Heart left ventricle (tissue), 13 donors: Measurements from ENCODE around the gene FREM1.

ENCODE experiments used
- CTCF ChIP-seq, 12 donors: fragments of 200-600 bp; sonication (generic) in 4 of 12; IDR thresholded peaks; one replicate each; pipeline versions ENCODE4 v1.5.0 to v1.8.0; 2018 to 2022; ENCODE audit warnings: antibody characterized with exemption in 12 of 12, mild to moderate bottlenecking in 5 of 12
- POLR2A ChIP-seq, 2 donors: fragments of 450-650 bp; IDR thresholded peaks; one replicate each; pipeline ENCODE4 v1.6.1; 2017; ENCODE audit warnings: antibody characterized with exemption in 2 of 2, mild to moderate bottlenecking in 2 of 2, moderate library complexity in 2 of 2
- donor health status: ischemic (EF 13 %, LVEDD 7.1; RV severe dilation, severe dysfunction).
- donor health status: DM: no; HTN: yes; CAD: no.
- donor health status: DM: no; HTN: no; CAD: no.
- donor health status: ischemic (EF 25% LVEDD 6.9; RV normal size, moderate dysfunction).
- donor health status: ischemic (EF 25% LVEDD 5.7; RV mildly dilated, moderate dysfunction).
- donor health status: ischemic (EF 35%, LVEDD 5.7; RV mildly dilated, moderate dysfunction).
- donor health status: nonischemic (EF 11% LVEDD 7.7; RV severe dilation, severe dysfunction).
- donor health status: DM: yes; HTN: yes; CAD: no.
- donor health status: PGD.
- donor health status: ischemic (EF 29% LVEDD 5.4; RV normal size, mild dysfunction).
- donor health status: nonischemic (EF 23%, LVEDD 6.1; RV moderate dilation, normal function).

- TF ChIP-seq CTCF (IDR thresholded peaks at IDR 0.05) (no peak), POLR2A (IDR thresholded peaks at IDR 0.05) (no peak)
These were observed 91.0 kb downstream of the FREM1 start for GRCh38 chr9:14819183-14819582.
